ENCODE results near the gene MACROD2.

The MACROD2 gene

DNA sequence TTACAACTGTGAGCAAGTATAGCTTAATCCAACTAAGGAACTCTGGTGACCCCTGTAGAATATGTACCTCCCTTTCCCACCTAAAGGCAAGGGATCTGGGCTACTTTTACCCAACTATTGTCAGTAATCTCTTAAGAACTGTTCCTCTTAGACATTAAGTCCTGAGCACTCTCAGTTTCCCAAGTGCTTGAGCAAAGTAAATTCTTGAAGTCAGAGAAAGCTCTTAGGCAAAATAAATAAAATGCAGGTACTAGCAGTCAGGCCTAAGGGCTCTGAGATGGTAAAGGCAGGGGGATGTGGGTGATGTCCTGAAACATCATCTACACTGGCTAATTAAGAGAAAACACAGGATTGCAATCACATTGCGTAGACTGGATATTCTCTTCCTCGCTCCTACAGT, 788.5 kb downstream of the MACROD2 start:
- no peak for DNase-seq

DNA sequence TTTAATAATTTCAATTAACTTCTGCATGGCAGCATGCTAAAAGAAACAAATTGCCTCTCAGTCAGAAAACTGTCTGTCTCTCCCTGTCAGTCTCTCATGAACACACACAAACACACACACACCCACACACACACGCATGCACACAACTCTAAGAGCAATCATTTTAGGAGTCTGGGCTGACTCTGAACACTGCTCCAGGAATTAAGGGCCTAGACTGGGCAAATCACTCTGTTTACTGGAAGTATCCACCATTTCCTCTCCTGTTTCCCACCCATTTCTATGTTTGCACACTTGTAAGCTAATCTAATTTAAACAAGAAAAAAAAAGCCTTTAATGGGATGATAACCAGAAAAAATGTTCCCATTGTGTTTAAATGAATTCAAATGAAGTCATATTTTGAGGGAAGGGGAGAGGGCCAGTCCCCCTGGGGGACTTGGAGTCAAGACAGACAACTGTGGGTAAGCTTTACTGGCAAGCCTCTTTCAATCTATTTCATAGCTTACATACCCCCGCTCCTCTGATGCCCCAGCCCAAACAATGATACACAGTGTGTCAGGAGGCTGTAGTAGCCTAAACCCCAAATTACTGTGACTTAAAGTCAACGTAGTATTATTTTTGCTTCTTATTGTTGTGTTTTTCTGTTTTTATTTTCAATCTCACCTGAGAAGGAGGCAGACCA, 789.9 kb downstream of the MACROD2 start:
- no peak for DNase-seq

DNA sequence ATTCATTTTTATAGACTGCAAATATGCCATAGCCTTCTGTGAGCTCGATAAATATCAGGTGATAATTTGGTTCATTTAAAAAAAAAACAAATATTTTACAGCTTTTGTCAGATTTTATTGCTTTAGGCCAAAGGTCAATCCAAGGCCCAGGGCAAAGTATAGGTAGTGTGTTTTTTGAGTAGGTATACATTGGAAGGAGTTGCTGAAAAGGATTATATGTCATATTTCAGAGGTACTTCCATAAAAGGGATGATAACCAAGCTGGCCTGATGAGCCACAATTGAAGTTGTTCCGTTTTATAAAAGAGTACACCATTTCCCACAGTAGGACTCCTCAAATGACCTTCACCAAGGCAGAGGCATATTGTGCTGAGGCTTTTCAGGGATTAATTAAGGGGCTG, 794.9 kb downstream of the MACROD2 start:
- no peak for DNase-seq

DNA sequence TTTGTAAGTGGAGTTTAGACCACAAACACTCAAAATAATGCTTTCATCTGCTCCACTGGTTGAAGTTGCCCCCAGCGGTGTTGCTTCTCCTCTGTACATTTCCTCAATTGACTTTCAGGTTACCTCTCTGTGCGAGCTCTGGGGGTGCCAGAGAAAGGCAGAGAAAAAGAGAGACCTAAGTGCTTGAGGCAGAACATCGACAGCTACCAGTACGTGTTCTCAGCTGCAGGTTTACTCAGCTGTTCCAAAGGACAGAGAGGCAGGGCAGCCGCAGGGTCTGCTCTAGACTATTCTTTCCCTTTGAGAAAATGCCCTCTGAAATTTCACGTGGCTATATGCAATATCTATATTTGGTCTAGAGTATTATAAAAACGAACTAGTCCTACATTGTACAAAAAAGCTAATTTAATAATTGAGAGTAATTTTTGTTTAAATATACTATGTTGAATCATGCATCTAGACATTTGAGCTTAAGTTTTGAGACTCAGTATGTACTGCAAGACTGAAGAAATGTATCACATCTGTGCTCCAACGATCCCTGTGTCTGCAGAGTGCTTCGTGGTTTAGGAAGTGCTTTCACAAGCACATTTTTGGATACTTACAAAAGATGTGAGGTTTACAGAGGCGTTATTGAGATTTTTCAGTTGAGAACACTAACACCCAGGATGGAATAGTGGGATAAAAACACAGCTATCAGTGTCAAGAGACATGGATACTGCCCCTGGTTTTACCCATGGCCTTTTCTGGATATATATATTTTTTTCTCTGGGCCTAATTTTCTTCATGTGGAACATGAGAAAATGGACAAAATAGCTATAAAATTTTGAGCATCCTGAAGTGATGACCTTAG, 795.7 kb downstream of the MACROD2 start:
- no peak for DNase-seq

DNA sequence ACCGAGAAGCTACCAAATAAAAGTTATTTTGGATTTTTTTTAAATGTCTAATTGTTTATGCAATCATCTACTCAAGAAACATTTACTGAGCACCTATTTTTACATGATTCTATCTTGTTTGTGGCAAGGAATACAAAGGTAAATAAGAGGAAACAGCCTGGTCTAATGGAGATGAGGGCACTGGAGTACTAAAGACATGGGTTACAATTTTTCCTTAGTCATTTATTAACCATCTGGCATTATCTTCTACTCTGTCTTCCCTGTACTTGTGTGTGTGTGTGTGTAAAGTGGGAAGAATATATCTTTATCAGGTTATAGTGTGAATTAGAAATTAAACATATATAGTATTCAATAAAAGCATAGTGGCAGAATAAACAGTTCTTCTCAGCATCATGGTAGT, 797.6 kb downstream of the MACROD2 start:
- no peak for DNase-seq

DNA sequence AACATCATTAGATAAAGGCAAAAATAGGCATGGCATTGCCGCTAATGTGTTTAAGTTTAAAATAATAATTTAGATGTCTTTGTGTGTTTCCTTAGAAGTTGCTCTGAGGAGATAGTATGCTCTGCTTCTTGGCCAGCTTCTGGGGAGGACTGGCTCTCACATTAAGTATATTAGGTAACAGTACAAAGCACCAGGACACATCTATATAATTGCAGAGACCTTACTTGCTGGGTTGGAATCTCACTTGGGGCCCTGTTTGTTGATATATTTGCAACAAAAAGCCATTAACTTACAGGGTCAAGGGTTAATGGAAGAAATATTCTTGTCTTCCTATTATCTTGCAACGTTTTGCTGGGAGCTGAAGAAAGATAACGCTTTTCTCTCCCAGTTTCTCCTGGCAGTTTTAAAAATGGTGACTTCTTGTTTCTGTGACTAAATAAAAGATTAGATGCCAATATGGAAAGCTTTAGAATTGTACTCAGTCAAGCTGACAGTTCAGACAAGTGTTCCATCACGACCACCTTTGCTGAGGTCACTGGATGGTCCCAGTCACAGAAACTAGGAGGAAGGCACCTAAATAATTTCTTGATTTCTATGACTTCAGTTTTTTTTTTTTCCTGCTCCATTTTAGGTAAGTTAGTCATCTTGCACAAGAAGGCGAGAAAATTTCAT, 804.4 kb downstream of the MACROD2 start:
- DNase-seq, result no peak

DNA sequence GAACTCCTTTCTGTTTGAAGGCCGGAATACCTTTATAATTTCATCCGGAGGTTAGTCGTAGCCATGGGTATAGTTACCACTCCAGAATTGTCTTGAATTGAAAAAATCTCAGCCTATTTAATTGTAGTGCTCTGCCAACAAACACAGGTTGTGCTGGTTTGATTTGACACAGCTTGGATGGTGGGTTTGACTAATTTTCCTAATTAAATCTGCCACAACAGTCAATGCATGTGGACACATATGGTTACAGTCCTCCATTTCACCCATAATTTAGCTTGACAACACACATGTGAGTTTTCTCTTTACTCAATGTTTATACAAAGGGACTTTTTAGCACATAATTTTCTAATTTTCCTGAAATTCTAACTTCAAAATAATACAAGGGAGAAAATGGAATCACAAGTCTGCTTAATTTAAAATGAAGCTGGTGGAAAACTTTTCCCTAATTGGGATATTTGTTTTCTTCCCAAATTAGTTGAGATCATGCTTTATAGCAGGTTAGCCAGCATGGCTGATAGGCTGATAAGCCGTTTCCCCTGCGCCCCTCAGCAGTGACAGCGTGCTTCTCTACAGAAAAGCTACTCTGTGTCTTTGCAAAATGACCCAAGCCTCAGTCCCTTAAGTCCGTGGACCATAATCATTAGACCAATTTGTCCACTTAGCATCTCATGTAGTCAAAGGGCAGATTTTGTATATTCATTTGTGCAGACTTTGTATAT, 805.5 kb downstream of the MACROD2 start:
- DNase-seq, result no peak

DNA sequence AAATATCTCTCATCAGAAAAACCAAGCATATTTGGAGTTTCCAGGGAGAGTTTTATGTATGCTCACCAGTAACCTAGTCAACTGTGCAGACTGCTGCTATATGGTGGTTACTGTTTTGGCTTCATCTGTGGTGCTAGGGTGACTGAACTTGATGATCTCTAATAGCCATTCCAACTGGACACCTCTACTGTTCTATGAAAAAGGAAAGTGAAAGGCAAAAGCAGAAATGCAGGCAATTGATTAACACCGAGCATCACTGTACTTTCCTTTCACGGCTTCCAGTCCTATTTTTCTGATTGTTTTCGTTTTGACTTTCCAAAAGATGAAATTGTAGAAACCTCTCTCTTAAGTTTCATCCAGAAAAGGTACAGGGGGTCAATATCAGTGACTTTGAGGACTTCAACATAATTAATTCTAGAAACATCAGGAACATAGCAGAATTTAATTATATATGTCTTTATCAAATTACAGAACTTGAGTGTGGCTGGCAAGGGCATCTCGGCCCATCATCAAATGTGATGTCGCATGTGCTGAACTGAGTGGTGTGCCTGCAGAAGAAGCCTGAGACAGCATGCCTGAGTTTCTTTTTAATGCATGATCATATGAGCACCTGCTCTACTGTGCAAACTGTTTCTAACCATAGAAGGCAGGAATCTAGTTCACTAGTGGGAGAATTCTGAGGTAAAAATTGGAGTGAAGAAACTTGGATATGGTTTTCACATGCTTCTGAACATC, 806.4 kb downstream of the MACROD2 start:
- no peak for DNase-seq

DNA sequence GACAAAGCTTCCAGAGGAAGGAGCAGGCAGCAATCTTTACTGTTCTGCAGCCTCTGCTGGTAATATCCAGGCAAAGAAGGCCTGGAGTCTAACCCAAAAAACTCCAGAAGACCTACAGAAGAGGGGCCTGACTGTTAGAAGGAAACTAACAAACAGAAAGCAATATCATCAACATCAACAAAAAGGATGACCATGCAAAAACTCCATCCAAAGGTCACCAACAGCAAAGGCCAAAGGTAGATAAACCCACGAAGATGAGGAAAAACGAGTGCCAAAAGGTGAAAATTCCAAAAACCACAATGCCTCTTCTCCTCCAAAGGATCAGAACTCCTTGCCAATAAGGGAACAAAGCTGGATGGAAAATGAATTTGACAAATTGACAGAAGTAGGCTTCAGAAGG, 811.9 kb downstream of the MACROD2 start:
- DNase-seq, result no peak

DNA sequence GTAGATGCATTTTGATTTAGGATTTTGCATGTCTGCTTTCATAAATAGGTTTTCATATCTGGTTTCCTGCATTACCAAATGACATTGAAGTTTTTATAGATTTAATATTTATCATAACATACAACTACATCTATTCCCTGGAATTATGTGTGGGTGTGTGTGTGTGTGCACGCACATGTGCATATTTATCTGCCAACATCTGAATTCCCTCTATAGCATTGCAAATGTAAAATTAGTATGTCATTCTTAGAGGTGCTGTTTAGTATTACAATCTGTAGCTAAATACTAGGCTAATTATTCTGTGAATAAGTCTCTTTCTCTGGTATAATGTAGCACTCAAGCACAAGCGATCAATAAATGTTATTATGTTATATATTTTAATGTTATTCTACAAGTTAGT, 820.0 kb downstream of the MACROD2 start:
- no peak for DNase-seq

DNA sequence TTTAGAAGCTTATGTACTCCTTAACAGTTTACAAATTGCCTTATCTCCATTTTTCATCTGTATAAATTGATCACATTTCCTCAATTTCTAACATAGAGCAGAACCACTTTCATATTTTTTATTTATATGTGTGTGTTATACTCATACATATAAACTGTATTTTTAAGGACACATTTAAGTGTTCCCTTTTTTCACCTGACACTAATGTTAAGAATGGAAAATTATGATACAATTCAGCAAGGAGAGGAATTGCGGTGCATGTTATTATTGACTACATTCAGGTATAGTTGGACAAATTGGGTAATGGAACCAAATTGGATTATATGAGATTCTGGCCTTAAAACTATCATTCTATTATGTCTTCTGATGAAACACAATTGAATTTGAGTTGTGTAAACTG, 821.2 kb downstream of the MACROD2 start:
- no peak for DNase-seq

DNA sequence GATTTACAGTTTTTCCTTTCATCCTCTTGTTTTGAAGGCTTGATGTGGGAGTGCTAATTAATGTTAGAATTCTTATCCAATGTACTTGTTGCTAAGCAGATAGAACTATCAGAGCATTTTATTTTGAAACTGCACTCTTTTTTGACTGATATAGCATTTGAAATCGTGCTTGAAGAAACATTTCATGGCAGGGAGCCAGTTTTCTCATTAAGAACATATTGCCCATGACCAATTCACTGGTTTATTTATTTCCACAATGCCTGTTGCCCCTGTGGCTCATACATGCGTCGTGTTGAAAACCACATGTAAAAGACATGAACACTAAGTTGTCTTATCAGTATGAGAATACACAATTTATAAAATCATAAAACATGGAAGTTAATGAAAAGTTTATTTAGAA, 821.8 kb downstream of the MACROD2 start:
- DNase-seq, result no peak

DNA sequence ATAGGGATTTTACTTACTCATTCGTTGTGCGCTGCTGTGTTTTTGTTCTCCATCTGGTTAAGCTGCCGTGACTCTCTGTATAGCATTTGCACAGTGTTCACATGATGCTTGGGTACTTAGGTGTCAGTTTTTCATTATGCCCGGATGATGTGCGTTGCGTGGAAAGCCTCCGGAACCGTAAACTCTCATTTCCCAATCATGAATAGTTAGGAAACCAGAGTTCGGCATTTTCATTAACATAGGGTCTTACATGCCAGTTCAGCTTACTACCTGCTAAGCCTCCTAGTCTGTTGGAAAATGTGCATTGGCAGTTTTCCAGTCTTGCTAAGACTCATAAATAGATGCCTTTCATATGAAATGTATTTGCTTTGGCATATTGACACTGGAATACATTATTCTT, 825.5 kb downstream of the MACROD2 start:
- DNase-seq, result no peak

DNA sequence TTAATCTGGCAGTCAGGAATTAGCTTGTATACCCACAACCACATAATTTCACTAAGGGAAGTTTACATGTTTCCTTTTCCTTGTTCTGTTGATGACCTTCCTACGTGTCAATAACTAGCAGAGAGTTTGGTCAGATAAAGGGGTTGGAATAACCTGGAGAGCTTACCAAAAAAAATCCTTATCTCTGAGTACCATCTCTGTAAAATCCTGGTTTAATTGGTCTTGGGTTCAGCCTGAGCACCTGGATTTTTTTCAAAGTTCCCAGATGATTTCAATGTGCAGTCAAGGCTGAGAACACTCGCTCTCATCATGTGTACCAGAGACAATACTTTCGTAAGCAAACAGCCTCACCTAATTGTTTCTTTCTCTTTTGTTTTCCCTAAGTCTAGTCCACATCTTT, 825.9 kb downstream of the MACROD2 start:
- no peak for DNase-seq

DNA sequence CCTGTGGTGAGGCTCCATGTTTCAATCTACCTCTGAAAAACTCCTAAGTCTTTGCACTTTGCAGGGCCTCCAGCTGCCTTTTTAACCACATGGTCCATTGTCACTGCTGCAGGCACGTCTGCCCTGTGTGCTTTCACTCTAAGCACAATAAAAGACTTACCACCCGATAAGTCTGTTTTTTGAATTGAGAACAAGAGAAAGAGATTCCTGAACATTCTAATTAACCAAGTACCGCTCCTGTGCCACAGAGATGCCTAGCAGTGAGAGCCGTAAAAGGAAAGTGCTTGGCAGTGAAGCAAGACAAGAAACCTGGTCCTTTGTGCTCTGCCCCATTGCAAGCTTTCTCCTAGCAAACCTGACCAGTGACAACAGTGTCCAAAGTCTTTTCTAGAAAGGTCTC, 829.7 kb downstream of the MACROD2 start:
- no peak for DNase-seq

DNA sequence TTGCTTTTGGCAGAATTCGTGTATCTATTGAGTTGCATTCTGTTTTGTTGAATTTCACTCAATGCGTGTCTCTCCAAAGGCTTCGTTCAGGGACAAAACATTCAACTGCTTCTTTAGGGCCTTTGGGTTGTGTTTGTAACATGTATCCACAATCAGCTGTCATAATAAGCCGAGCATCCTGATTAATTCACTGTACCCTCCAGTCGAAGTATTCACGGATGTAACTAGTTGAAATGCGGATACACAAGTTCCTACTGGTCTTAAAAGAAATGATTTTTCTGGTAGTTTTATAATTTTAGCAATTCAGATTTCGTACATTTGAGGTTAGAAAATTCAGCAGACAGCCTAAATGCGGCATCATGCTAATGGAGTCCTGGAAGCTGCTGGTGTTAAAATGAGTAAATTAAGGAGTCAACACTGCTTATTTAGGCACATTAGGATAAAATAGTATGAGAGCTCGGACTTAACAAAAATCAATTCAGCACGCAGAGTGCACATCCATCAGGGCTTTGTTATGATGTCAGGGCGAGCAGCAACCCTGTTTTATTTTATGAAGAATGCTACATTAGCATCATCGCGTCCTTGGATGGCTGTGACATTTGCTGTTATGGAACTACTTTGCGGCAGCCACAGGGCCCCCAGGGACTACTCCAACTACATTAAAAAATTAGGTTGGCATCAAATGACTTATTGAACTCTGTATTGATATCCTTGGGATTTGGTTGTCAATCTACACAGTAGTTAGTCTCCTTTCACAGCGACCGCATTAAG, 831.4 kb downstream of the MACROD2 start:
- DNase-seq, result no peak

DNA sequence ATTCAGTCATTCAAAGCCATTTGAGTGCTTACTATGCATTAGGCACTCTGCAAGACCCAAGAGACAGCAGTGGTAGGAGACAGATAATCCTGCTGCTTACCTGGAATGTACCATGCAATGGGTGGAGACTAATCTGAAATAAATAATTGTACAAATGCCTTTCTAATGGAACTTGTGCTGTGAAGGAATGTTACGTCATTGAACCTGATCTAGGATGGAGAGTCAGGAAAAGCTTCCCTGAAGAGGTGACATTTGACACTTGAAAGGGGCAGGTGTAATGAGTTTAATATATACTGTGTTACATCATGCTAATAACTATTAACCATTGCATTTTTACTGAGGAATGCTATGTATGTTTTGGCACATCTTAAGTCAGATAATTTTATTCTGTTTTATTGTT, 833.1 kb downstream of the MACROD2 start:
- no peak for DNase-seq

DNA sequence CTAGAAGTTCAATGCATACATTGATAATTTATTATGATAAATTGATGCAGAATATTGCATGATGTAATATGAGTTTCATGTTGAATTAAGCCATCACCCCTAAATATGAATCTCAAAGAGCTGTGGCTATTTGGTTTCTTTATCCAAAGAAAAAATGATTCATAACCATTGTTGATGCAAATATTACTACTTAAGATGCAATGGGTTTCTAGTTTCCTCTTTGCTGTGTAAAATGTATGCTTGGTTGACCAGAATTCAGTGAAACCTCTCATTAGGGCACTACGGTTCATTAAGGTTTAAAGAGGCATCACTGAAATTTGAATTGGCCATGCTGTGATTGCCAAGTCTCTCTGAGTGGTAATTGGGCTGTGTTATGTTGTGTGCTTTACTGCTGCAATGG, 834.6 kb downstream of the MACROD2 start:
- no peak for DNase-seq

DNA sequence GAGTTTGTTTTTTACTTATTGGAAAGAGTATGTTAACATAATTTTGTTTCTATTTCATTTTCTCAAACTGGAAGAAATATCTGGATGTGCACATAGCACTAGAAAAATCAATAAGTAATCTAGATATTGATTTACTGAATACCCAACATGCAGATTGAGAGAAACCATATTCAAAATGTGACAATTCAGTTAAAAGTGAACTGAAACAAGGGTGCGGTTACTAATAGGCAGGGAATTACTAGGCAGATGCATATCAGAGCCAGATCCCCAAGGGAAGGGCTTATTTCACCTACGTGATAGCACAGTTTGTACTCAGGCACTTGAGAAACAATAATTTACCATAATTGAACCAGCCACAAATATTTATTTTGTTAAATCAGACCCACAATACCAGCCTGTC, 835.1 kb downstream of the MACROD2 start:
- DNase-seq, result no peak

DNA sequence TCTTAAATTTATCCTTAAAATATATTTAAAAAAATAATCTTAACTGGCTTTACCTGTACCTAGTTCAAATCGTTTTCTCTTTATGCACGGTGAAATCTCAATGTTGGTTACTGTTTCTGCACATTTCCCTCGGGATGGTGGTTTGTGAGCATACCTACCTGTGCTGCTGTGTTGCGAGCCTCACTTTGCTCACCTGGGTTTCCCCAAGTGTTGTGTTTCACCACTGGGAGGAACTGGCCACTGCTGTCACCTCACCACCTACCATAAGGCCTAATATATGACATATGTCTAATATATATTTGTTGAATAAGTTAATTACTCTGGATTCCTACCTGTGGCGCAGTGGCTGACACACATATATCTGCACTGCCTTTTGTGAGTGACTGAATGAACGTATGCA, 835.6 kb downstream of the MACROD2 start:
- DNase-seq, result no peak

DNA sequence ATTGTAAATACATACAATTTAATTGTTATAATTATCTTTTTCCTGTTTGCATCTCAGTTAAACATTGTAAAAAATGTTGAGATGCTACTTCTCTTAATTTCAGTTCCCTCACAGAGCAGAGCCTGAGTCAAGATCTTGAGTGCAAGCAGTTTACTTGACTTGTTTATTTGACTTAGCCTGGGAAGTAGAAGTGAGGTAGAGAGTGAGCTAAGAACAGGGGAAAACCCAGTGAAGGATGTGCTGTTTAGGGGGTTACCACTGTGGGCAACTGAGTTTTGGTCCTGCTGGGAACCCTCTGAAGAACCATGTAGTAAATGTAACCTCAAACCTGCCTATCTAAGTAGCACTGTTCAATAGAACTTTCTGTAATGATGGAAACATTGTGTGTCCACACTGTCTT, 837.3 kb downstream of the MACROD2 start:
- DNase-seq, result no peak
